Lower lobe of right lung (tissue), 2 donors: ENCODE measurements around the gene BCKDHB. TPM values are rescaled to one million over a fixed set of nuclear protein-coding genes. Genes with fewer than 3 reads are reported as not detected.

Experiments used
- ATAC-seq, 2 donors: fragments of 200-7000 bp; cut with Tn5 transposase; one replicate each; pipeline ENCODE4 v1.9.1; 2020 to 2022; ENCODE audit warnings: mild to moderate bottlenecking in 2 of 2, moderate library complexity in 2 of 2
- DNase-seq: peaks from one replicate; pipeline ENCODE4 v3.0.0-alpha.2; 2020
- H3K27ac ChIP-seq: fragments of 200-600 bp; one replicate; pipeline ENCODE4 v1.8.0; 2022
- H3K27me3 ChIP-seq: fragments of 200-600 bp; one replicate; pipeline ENCODE4 v1.8.0; 2022; ENCODE audit warnings: low read depth
- H3K36me3 ChIP-seq: fragments of 200-600 bp; one replicate; pipeline ENCODE4 v1.8.0; 2022; ENCODE audit warnings: mild to moderate bottlenecking
- H3K4me1 ChIP-seq: fragments of 200-600 bp; one replicate; pipeline ENCODE4 v1.8.0; 2022
- H3K4me3 ChIP-seq: fragments of 200-600 bp; one replicate; pipeline ENCODE4 v1.8.0; 2022; ENCODE audit warnings: mild to moderate bottlenecking
- H3K9me3 ChIP-seq: fragments of 200-600 bp; one replicate; pipeline ENCODE4 v1.8.0; 2022
- CTCF ChIP-seq: fragments of 200-600 bp; IDR thresholded peaks from one replicate; pipeline ENCODE4 v1.8.0; 2022; ENCODE audit warnings: antibody characterized with exemption, mild to moderate bottlenecking
- intact Hi-C: fragments of 100-400 bp; cut with DNase I; formaldehyde crosslinking; loops from one replicate; pipeline ENCODE4 v1.11.0; 2022
- total RNA-seq: library from RNA; stranded (reverse); fragmentation: NEBNext Ultra II Directional; extraction: Animal tissue kit (Norgen Biotek cat#: 25700); gene quantifications from one replicate; pipeline ENCODE4 v1.2.1, GENCODE V29; 2021
- donor health status: DM: no; HTN: yes; CAD: no; lungs with severe emphysema.

BCKDHB gene
- total RNA-seq, 1 donor from 2014 or later, result 13.8 TPM

- Histone ChIP-seq H3K36me3 (peaks cover 15% of the 10 kb centered on the region), H3K4me3 (no peak overlapping the region), H3K9me3 (no peaks in the 10 kb centered on the region), H3K4me1 (no peaks in the 10 kb centered on the region), H3K27me3 (no peaks in the 10 kb centered on the region), H3K27ac (no peak overlapping the region)
- ATAC-seq (no peak), DNase-seq (no peak)
- TF ChIP-seq CTCF, result no peak
- intact Hi-C loops, result no loop called here
Measured at GRCh38 chr6:80126657-80127345, 20.3 kb downstream of the BCKDHB start.

- no peak overlapping the region for H3K4me3 ChIP-seq
- H3K9me3 ChIP-seq, result no peaks in the 10 kb centered on the region
- TF ChIP-seq CTCF, result no peak
- intact Hi-C loops, result no loop called here
- H3K27ac ChIP-seq, result no peak overlapping the region
- H3K27me3 ChIP-seq, result no peaks in the 10 kb centered on the region
- H3K36me3 ChIP-seq, result peaks cover 15% of the 10 kb centered on the region
- DNase-seq (no peak), ATAC-seq (no peak)
- H3K4me1 ChIP-seq, result peaks cover 4% of the 10 kb centered on the region
Measured at GRCh38 chr6:80129485-80129884, 23.0 kb downstream of the BCKDHB start.

- H3K27me3 ChIP-seq, result no peaks in the 10 kb centered on the region
- ATAC-seq (peak; percentile 62 to 78), DNase-seq (peak; percentile 47)
- intact Hi-C loops, result no loop called here
- H3K36me3 ChIP-seq, result peaks cover 15% of the 10 kb centered on the region
- peaks cover 4% of the 10 kb centered on the region for H3K4me1 ChIP-seq
- peak; percentile 49 for TF ChIP-seq CTCF
- H3K4me3 ChIP-seq, result no peak overlapping the region
- no peak overlapping the region for H3K27ac ChIP-seq
- no peaks in the 10 kb centered on the region for H3K9me3 ChIP-seq
Measured at GRCh38 chr6:80133020-80133419, 26.5 kb downstream of the BCKDHB start.

GRCh38 chr6:80134065-80134464, 27.6 kb downstream of the BCKDHB start:
- no peak overlapping the region for H3K4me3 ChIP-seq
- DNase-seq (no peak), ATAC-seq (peak; percentile 60 to 64)
- no peak for TF ChIP-seq CTCF
- no peak overlapping the region for H3K27ac ChIP-seq
- H3K9me3 ChIP-seq, result no peaks in the 10 kb centered on the region
- peaks cover 4% of the 10 kb centered on the region for H3K4me1 ChIP-seq
- intact Hi-C loops, result no loop called here
- H3K36me3 ChIP-seq, result peaks cover 15% of the 10 kb centered on the region
- no peaks in the 10 kb centered on the region for H3K27me3 ChIP-seq

- intact Hi-C loops, result no loop called here
- no peak for ATAC-seq
- no peaks in the 10 kb centered on the region for H3K36me3 ChIP-seq
- H3K27ac ChIP-seq, result no peak overlapping the region
- H3K4me1 ChIP-seq, result peaks cover 13% of the 10 kb centered on the region
- H3K4me3 ChIP-seq, result no peak overlapping the region
- H3K27me3 ChIP-seq, result no peaks in the 10 kb centered on the region
- no peak for DNase-seq
- no peak for TF ChIP-seq CTCF
- no peaks in the 10 kb centered on the region for H3K9me3 ChIP-seq
Measured at GRCh38 chr6:80142586-80142985, 36.1 kb downstream of the BCKDHB start.
